SK-N-MC (cell line): Measurements from ENCODE around the gene PHACTR2.

Source experiments
- FOXP2 ChIP-seq: optimal IDR thresholded peaks from 2 replicates; pipeline ENCODE3; 2011; ENCODE audit warnings: mild to moderate bottlenecking, moderate library complexity; ENCODE audit not compliant: insufficient read depth; ENCODE audit errors: extremely low read length, control extremely low read depth
- POLR2AphosphoS5 ChIP-seq: IDR thresholded peaks from 2 replicates; pipeline ENCODE4 v1.6.1; 2012; ENCODE audit warnings: mild to moderate bottlenecking, low read depth, low read length, borderline replicate concordance

GRCh38 chr6:143844006-143844405 is 166.2 kb downstream of the PHACTR2 start:
- TF ChIP-seq POLR2AphosphoS5 (no peak), FOXP2 (no peak)
